H1 (cell line): Measurements from ENCODE around the gene ABLIM1. TPM values are rescaled to one million over a fixed set of nuclear protein-coding genes. Genes with fewer than 3 reads are reported as not detected.

Experiments
- KDM5A ChIP-seq: fragments of 200-600 bp; IDR thresholded peaks from 2 replicates; pipeline ENCODE4 v1.7.1; 2012; ENCODE audit warnings: mild to moderate bottlenecking, low read length, inconsistent platforms, mixed read lengths
- NANOG ChIP-seq: IDR thresholded peaks from 2 replicates; pipeline ENCODE4 v1.6.1; 2011; ENCODE audit warnings: low read length, low read depth, mild to moderate bottlenecking, inconsistent platforms; ENCODE audit not compliant: insufficient read depth, poor library complexity, severe bottlenecking
- SUZ12 ChIP-seq: fragments of 200-600 bp; sonication (generic); IDR thresholded peaks from 2 replicates; pipeline ENCODE4 v1.6.1; 2012; ENCODE audit warnings: mild to moderate bottlenecking, inconsistent platforms, low read length, moderate library complexity, mixed read lengths
- polyA plus RNA-seq, 7 experiments: library from polyadenylated mRNA; depleted of rRNA in 3 of 7; stranded (reverse) in 5 of 7; unstranded in 2 of 7; fragments of >200 nt in 5 of 7; fragments of 200-250 nt in 2 of 7; gene quantifications; 1 replicate in 5 of 7; 2 replicates in 1 of 7; 4 replicates in 1 of 7; pipeline versions ENCODE4 v1.2.1 to v1.2.3, GENCODE V29; 2011 to 2013; ENCODE audit warnings: missing spikeins in 2 of 7, mixed read lengths in 2 of 7
- total RNA-seq: library from RNA; stranded (reverse); fragmentation: NEBNext Ultra II Directional; extraction: Animal tissue kit (Norgen Biotek cat#: 25700); gene quantifications from 2 replicates; pipeline ENCODE4 v1.2.1, GENCODE V29; 2021

ABLIM1 gene
- total and polyA plus RNA-seq, 2 of the 8 experiments (the other 6 are each of a cell fraction or from before 2014, with no cell fraction given), result 51.2 to 51.7 TPM

DNA sequence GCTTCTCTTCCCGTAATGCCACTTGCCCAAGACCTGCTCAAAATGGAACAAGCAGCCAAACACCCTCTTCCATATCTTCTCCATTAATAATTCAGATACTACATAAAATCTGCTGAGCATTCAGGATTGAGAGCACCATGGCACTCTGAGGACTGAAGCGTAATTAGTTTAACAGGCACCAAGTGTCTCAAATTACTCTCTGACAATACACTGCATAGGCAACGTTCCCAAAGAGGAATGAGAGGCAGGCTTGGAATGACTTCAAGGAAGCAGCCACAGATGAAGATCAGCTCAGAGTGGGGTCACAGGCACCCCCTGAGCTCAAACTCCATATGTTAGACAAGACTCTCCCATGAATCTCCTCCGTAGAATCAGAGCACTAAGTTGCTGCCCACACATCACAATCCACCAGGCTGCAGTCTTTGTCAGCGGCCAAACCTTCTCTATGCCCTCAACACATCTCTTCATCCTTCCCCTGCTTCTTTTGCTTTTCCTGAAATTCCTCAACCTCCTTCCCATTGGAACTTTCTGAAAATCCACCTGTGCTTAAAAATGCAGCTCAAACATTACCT is 4.7 kb upstream of the ABLIM1 start (continued):
- TF ChIP-seq KDM5A (no peak), NANOG (no peak), SUZ12 (no peak)
